NCI-H82 treated with DMSO at 0.1 percent for 48 hours (cell line): ENCODE results near the gene NEURL1.
"Not testable (repeated sequence)": the region's sequence is repeated elsewhere in the genome, so short reads cannot be mapped to it uniquely, and the experiment has no call there.

Experiments
- DNase-seq: peaks from one replicate; lab custom pipeline; 2025; ENCODE audit not compliant: unreplicated experiment; lab: John Stamatoyannopoulos, UW

Gene NEURL1

DNA sequence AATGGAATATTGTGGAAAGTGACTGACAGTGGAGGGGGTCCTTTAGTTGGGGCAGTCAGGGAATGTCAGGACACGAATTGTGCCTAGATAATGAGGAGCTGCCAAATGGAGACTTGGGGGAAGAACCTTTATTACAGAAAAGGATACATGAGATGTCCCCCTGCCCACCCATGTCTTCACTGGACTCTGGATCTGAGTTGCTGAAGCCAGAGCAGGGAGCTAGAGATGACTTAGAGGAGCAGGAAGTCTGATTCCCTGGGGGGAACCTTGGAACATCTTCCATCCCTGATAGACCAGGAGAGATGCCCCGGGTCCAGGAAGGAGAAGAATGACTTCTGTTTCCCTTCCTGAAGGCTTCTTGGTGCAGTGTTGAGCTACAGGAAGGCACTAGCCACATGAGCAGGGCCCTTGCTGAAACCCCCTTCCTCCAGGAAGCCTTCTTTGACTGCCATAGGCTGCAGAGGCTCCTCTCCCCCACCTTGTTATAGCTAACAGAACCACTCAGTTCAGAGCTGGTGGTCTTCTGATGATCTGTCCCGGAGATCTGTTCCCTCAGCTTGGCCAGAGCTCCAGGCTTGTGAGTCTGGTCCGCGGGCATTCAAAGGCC is 747 bp upstream of the NEURL1 start:
- DNase-seq = no peak

DNA sequence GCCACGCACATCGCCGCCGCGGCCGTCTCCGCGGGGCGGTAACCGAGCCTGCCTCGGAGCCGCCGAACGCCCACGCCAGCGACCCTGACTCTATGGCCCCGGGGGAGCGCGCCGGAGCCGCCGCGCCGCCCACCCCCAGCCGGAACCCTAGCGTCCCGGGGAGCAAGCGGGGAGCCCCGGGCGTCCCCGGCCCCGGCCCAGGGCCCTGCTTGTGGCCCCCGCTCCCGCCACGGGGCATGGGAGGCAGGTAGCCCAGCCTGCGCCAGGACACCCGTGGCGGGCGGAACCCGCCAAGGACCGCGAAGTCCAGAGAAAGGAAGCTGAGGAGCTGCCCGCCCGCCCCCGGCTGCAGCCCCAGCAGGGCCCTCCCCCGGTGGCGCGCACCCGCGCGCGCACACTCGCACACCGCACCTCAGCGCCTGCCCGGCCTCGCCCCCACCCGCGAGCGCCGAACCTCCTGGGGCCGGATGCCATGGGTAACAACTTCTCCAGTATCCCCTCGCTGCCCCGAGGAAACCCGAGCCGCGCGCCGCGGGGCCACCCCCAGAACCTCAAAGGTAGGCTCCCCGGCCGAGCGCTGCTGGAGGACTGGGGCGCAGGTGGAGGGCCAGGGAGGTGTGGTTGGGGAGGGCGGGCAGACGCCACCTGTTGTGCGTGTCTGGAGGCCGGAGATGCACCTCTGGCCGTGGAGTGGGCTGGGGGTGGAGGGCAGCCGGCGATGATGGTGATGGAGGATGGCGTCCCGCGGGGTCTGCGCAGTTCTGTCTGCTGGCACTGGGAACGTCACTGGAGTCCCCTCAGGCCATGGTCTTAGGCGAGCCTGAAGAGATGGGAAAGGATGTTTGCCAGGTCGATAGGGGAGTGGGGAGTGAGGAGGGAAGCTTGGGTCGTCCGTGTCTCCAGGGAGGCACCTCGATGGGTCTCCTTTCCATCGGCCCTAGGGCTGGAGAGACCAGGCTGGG is 692 bp downstream of the NEURL1 start:
- no peak for DNase-seq

DNA sequence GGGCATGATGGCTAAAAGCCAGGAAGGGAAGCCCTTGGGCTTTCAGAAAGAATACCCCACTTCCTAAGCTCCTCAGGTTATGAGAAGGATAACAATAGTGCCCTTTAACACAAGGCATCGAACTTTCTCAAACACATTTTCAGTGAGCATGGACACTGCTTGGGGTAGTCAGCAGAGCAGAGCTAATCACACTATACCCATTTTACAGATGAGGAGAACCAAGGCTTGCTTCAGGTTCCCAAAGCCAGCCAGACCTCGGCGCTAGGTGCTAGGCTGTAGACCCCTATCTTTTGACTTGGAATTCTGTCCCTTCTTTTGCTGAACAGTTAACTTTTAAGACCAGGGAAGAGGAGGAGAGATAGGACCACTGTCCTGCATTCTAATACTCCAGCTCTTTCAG is 1.8 kb downstream of the NEURL1 start:
- DNase-seq = no peak

DNA sequence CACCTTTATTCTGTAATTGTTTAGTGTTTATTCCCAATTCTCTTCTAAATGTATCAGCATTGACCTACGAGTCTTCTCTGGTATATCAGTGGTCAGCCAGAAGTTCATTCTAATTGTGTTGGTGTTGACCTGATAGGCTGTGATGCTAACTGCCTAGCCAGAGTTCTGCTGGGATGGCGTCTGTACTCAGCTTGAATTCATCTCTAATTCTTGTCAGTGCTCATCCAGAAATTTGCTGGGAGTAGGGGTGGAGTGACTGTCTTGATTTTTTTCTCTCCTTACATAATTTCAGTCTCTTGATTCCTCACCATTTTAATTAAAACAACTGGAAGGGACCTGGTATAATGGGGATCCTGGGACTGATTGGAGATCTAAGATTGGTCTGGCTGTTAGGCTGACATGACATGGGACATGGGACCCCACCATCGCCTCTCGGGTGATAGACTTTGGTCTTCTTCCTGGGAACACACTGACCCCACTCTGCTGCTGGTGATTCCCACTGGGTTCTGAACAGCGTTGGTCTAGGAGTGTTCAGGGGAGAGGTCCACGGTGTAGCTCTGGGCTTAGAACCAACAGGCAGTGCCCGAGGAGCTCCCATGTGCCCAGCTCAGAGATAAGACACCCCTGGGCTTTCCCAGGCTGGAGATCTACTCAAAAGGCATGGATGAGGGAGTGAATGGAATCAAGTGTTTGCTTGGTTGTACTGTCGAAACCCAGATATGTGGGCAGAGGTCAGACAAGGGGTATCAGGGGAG is 3.8 kb downstream of the NEURL1 start:
- no peak for DNase-seq

DNA sequence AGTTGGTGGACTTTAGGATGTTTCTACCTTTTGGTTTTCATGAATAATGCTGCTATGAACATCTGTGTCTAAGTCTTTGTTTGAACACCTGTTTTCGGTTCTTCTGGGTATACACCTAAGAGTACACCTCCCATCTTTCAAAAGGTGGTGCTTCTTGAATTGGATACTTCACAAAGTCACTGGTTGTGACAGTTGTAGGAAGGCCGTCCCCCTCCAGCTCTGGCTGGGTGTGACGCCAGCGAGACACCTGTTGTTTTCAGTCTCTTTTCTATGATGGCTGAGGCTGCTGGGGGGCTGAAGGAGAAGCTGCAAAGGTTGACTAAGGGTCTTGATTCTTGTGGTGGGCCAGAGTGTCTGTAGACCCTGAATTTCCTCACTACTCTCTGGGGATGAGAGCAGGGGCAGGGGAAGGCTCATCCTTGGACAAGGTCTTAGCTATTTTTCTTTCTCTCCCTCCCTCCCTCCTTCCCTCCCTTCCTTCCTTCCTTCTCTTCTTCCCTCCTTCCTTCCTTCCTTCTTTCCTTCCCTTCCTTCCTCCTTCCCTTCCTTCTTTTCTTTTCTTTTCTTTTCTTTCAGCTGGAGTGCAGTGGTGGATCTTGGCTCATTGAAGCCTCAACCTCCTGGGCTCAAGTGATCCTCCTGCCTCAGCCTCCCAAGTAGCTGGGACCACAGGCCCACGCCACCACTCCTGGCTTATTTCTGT is 5.6 kb downstream of the NEURL1 start:
- DNase-seq = no peak

DNA sequence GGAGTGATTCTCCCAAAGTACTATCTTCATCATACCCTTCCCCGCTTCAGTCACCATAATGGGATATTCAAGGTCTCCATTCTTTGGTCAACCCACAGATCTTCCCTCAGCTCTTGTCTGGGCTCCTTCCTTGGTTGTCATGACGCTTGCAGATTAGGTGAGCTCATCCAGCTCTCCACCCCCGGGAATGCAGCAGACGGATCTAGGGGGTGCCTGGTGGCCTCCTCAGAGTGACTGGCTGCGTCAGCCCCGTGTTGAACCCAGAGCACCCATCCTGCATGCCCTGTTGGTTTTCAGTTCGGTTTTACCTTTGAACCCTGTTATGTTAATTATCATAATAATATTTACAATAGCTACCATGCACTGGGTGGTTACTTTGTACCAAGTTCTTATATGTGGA is 6.4 kb downstream of the NEURL1 start:
- no peak for DNase-seq

DNA sequence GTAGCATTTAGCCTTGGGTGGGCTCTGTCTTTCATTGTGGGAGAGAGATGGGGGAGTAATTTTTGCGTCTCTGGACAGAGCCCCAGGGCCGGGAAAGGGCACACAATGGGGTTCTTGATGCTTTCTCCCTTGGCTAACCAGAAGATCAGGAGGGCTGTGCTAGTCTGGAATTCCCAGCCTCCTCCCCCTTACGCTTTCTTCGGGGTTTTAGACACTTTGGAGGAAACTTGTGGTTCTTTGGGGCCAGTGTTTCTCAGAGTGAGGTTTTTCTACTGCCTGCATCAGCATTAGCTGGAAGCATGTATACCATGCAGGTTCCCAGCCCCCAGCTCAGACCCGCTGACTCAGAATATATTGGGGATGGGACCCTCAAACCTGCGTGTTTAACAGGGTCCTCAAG is 7.0 kb downstream of the NEURL1 start:
- no peak for DNase-seq

DNA sequence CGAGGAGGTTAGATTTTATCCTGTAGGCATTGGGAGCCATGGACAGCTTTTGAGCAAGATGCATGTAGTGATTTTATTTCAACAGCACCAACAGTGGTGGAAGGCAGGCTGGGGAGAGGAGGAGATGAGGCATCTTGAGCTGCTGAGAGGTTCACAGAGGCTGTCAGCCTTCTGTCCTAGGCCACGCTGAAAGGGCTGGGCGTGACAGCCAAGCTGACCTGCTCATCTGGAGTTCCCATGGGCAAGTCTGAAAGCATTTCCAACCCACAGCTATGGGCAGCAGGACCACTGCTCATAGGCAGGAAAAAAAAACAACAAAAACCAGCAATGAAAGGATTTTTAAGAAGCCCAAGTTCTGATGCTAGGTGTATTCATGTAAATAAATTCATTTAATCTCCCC is 7.7 kb downstream of the NEURL1 start:
- no peak for DNase-seq

DNA sequence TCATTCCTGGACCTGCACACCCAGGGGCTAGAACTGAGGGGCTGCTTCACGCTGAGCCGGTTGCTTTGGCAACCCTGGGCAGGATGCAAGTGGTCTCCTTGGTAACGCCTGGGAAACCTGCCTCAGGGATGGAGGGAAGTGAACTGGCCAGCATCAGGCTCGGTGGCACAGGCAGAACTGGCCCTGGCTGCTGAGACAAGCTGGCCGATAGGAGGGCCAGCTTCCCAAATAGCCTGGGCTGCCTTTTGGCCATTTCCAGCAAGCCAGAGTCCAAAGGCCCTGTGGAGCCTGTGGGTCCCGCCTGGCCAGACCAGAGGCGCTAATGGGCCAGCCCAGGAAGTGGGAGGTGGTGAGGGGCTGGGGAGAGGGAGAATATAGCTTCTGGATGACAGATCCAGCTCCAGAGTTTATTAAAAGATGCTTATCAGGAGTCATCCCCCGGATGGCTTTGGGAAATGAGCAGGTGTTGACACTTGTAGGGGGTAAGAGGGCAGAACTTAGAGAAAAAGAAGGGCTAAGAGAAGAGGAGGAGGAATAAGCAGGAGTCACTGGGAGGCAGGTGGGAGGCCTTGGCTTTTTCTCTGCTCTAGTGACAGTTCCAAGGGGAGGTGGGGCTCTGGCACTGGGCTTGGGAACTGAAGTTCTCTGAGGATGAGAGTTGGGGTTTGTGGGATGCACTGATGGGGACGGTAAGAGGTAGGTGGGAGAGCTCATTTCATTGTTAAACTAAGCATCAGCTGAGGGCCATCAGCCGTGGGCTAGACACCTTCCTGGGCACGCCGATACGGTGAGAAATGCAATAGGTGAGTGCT is 9.6 kb downstream of the NEURL1 start:
- no peak for DNase-seq

DNA sequence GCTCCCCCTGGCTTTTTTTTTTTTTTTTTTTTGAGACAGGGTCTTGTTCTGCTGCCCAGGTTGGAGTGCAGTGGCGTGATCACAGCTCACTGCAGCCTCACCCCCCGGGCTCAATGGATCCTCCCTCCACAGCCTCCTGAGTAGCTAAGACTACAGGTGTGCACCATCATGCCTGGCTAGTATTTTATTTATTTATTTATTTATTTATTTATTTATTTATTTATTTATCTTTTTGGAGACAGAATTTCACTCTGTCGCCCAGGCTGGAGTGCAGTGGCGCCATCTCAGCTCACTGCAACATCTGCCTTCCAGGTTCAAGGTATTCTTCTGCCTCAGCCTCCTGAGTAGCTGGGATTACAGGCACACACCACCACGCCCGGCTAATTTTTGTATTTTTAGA is 10.3 kb downstream of the NEURL1 start:
- DNase-seq = not testable (repeated sequence)

DNA sequence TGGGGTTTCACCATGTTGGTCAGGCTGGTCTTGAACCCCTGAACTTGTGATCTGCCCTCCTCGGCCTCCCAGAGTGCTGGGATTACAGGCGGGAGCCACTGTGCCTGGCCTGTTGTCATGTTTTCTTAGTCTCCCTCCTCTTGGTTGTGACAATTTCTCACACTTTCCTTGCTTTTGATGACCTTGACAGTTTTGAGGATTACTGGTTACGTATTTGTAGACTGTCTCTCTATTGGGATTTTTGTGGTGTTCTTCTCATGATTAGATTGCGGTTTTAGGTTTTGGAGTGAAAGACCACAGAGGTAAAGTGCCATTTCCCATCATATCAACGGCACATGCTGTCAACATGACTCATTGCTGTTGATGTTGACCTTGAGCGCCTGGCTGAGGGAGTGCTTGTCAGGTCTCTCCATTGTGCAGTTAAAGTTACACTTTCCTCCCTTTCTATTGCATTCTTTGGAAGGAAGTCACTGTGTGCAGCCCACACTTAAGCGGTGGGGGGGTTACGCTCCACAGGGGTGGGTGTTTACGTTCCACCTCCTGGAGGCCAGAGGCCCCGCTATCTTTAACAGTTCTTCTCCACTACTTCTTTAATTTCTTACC is 10.8 kb downstream of the NEURL1 start:
- no peak for DNase-seq

DNA sequence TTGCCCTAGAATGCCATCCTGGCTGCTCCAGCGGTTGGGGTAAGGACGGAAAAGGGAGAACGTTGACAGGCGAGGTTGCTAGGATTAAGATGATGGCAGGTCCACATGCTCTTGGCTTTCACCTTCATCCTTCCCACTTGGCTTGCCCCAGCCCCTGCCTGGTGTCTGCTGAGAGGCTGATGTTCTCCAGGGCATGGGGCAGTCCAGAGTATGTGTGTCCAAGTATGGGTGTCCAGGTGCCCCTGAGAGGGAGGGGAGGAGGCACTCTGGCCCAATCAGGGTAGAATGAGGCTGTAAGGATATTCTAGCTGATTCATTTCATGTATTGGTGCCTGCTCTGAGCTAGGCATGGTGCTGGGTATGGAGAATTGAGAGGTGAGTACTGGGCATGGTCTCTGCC is 12.6 kb downstream of the NEURL1 start:
- DNase-seq = no peak

DNA sequence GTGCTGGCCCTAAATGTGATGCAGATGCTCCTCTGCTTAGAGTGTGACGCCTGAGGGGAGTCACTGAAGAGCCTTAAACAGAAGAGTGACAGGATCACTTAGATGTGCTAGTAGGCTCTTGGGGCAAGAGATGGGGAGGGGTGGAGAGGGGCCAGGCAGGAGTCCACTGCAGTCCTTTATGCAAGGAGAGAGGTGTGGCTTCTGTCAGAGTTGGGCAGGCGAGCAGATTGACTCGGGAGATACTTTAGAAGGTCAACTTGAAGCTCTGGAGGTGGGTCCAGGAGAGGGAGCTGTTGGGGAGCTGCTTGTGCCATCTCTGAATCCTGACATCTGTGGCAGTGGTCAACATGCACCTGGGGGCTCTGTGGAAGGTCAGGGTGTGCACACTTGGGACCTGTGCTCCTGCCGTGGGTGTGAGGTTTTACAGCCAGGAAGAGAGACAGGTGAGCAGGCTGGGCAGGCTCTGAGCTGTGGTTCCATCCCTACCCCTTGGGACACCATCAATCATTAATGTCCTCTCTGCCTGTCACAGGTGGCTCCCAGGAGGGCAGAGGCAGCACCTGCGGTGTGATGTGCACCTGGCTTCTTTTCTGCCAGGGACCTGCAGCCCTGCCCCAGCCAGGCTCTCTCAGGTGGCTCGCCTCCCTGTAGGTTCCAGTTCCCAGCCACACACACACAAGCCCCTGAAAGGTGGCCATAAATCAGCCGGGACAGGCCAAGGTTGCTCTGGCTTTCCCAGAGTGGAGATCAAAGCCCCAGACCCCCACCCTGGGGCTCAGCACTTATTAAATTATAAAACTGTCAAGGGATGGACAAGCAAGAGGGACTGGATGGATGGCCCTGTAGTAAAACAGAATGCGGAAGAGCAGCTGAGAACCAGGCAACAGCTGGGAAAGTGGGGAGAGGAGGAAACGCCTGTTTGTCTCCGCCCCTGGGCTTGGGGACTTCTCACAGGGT is 14.0 kb downstream of the NEURL1 start:
- DNase-seq = no peak

DNA sequence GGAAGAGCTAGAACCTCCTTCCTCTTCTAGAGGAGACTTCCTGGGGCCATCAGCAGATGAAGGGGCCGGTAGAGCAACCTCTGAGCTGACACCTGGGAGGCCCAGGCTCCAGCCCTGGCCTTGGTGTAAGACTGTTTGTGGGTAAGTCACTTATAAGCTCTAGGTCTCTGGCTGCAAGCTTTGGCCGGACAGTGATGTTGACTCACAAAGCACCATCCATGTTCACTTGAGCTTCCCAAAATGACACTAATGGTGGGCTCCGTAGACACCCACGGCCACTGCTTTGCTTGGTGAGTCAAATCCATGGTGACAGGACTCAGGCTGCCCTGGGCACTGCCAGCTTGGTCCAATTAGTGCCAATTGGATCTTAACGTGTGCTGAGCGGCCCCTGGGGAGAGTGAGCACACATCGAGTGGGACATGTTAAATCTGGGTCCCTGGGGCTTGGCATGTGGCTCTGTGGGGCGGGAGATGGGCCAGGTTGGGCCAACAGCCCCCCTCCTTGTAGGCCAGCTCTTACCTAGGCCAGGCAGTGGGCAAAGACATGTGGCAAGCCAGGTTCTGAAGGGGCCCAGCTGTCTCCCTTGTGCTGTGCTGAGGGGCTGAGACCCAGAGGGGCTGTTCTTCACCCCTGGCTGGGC is 16.7 kb downstream of the NEURL1 start:
- no peak for DNase-seq

DNA sequence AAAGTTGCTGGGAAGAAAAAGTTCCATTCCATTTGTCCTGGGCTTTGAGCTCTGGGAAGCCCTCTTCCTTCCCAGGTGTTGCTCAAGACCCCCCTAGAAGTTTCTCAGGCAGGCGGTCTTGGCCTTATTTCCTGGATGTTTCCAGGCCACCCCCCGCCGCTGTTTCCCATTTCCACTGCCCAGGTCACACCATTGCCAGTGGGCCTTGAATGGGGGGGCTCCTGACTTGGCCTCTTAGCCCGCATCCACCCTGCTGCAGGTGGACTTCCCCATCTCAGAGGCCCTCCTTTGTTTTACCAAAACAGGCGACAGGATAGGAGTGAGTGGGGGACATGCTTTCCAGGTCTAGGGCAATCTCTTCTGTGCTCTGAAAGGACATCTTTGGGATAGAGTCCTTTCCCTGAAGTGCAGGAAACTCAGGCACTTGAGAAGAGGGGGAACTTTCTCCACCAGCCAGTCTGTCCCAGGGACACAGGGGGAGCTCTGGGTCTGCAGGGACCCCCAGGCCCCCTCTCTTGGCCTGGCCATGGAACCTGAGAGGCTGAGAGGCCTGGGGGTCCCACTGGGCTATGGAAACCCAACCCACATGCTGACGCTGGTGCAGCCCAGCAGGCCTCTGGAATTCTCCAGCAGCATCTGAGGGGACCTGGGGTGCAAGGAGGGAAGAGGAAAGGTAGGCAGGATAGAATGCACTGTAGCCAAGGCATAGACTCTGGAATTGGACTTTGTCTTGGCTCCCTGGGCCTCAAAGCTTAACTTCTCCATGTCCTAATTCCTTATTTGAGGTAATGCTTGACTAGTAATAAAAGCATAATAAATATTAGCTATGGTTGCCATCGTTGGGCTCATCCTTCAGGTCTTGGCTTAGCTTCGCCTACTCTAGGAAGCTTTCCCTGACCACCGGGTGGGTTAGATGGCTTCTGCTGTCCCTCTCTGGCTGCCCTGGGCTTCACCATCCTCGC is 17.6 kb downstream of the NEURL1 start:
- no peak for DNase-seq

DNA sequence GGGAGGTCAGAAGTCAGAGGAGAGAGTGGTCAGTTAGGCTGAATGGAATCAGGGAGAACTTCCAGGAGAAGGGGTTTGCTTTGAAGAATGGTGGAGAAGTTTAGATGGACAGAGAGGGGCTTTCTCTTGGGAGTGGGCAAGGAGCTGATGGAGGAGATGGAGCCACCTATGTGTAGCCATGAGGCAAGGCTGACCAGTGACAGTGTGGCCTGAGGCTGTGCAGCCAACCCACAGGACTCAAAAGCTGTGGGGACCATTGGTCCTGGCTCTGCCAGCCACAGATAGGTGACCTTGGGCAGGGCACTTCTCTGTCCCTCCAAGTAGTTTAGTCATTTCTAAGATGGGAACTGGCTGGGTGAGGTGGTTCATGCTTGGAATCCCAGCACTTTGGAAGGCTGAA is 18.7 kb downstream of the NEURL1 start:
- no peak for DNase-seq
